HG03558 (cell line): ENCODE results near the gene NAT9.

Experiments
- ATAC-seq: cut with Tn5 transposase; IDR thresholded peaks from one replicate; pipeline ENCODE4 v1.9.1; 2021; ENCODE audit warnings: moderate number of reproducible peaks; ENCODE audit not compliant: unreplicated experiment; ENCODE audit errors: extremely low read depth

Gene NAT9, protein sequence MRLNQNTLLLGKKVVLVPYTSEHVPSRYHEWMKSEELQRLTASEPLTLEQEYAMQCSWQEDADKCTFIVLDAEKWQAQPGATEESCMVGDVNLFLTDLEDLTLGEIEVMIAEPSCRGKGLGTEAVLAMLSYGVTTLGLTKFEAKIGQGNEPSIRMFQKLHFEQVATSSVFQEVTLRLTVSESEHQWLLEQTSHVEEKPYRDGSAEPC

DNA sequence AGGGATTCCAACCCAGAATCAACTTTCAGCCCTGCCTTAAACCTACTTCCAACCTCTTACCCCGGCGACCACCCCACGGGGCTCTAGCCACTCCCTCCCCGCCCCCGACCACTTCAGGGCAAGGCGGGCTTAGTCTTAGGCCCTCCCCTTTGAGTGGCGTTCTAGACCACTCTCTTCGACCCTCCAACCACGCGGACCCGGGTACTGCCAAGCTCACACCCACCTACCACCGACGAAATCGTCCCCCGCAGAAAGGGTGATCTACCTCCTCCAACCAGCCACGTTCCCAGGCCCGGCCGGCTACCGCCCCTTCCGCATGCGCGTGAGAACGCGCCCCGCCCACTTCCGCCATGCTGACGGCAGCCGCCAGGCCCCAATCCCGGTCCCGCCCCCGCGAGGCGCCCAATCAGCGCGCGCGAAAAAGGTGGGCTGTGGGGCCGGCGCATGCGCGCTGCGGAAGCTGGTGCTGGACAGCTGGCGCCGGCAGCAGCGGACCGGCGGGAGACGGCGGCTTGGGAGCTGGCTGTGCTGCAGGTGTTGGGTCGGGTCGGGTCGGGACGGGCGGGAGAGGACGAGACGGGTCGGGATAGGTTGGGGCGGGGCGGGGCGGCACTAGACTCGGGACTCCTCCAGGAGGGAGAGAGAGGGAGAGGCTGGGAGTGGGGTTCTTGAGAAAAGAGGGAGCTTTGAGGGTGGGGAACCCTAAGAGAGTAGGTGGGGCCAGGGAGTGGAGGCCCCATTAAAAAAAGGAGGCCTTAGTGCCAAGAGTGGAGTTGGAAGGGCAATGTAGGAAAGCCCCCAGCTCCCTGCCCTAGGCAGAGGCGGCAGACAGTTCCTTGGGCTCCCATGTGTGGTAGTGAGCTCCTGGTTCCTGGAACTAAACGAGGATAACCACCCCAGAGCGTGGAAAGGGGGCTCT lies at the start of gene NAT9:
NAT9 (minus strand) TSS at position 302 of the 919 bp plus-strand sequence. CDS start 647 bp downstream, outside the sequence.
- peak; percentile 52 for ATAC-seq

GRCh38 chr17:74824961-74825627 lies 48.9 kb upstream of the NAT9 start:
- ATAC-seq: no peak

DNA sequence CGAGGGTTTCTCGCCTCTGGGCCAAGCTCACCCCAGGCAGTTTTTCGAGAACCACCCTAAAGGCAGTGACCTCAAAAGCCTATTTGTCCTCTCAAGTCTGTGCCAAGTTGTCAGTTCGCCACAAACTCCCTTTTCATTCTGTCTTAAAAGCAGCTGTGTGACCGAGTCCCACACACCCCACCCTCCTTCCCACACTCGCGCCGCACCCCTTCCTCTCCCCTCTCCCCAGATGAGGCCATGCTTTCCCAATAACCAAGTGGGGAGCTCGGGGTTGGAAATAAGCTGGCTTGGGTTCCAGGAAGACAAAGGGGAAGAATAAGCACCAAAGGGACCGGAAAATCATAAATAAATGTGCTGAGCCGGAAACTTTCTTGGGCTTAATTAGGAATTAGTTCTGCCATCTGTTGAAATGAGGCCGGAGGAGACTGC lies 46.8 kb upstream of the NAT9 start:
- ATAC-seq: no peak

GRCh38 chr17:74822335-74822938 lies 46.3 kb upstream of the NAT9 start:
- ATAC-seq: no peak

DNA sequence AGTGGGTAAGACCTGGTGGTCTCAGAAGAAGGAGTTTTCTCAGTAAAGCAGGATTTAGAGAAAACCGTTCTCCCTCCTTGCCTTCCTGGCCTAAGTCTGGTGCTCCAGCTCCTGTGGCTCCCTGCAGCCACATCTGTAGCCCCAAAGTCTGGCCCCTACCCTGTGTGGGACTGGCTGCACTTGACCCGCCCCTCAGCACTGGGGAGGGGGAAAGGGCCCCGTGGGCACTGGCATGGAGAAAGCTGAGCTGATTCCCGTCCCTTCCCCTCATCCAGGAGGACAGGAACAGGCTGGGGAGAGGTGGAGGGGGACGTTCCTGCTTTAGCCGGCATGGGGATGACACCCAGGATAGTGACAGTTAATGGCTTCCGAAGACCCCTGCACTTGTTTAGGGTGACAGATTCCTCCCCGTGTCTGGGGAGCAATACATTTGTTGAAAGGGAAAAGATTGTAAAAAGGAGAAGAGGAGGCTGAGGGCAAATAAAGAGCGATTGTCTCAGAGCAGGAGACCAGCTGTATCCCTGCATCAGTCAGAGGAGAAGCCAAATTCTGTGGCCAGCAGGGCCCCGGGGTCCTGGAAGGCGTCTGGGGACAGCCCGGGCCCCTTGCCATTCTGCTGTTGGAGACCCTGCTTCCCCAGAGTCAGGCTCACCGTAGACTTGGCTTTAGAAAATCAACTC lies 45.6 kb upstream of the NAT9 start:
- no peak for ATAC-seq

DNA sequence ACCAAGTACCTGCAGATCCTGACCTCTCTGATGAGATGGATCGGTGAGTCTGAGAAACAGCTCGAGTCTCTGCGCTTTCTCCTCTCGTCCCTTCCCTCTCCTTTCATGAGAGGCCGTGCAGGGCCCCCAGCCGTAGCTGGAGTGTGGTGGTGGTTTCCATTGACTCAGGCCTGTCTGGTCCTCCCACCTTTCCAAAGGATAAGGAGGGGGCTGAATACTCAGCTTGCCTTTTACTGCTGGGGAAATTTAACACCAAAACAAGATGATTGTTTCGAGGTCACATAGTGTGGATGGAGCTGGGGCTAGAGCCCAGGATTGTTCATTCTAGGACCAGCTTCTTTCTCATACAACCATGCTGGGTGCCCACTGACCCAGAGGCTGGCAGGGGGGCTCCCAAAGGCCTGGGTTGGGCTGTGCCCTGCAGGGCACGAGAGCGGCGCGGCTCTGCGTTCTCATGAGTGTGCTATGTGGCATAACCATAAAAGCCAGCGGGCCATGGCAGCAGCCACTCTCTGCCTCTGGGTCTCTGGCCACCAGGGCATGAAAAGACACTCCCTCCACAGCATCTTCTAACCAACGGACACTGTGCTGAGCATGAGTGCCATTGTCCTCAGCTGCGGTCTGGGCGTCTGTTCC lies 43.8 kb upstream of the NAT9 start:
- no peak for ATAC-seq

- no peak for ATAC-seq
Observed at GRCh38 chr17:74818291-74818938, 42.3 kb upstream of the NAT9 start.

DNA sequence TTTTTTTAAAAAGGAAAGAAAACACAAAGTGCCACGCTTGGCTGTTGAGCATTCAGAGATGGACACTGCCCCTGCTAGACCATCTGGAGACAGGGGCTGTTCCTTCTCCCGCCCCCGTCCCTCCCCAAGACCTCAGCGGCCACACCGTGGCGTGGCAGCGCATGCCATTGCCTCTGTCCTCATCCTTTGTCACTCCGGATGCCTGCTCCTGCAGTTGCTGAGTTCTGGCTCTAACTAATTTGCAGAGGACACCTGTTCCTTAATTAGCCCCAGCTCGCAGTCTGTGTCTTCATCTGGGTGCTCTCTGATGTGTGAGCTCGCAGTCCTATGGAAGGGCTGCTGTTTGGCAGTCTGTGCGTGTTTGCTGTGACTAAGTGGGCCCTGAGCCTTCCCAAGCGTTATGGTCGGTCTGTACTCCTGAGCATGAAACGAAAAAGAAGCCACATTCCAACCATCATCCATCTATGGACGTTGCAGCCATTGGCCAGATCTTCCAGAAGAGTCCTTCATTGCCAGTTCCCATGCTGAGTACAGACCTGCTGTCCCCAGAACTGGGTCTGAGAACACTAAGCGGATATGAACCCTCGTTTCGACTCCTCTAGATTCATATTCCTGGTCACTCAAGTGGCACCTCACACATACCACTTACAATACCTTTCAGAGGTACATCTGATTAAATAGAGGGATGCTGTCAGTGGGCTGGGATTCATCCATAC lies 40.9 kb upstream of the NAT9 start:
- ATAC-seq: no peak

GRCh38 chr17:74815550-74816370 lies 39.6 kb upstream of the NAT9 start:
- no peak for ATAC-seq

DNA sequence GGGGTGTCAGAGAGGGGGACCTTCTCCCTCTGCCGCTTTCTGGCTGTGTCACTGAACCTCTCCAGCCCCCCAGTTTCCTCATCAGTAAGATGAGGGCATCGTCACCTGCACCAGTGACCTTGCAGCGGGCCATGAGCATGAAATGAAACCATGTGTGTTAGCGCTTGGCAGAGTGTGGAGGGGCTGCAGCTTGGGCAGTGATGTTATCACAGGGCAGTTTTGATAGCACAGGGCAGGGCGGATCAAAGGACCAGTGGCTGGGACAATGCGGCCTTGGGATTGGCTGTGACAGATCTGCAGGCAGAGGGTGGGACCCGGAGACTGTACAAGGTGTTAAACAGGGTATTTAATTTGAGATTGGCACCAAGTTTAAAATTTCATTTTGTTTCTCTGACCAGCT lies 38.9 kb upstream of the NAT9 start:
- ATAC-seq: no peak

DNA sequence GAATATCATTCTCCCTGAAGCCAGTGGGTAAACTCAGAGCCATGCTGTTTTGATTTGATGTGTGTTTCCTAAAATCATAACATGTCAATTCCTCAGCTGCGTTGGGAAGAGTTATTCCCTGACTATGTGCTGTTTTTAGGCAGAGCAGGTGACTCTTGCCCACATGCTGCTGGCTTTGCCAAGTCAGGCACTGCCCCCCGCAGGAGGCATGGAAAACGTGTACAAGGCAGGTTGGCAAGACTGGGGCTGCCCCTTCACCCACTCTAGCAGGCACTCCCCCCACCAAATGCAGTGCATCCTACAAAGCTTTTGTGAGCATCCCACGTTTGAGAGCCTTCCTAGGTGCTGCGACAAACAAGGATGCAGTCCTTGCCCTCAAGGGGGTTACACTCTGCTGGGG lies 38.3 kb upstream of the NAT9 start:
- no peak for ATAC-seq

- ATAC-seq: no peak
Observed at GRCh38 chr17:74812109-74813009, 36.2 kb upstream of the NAT9 start.

DNA sequence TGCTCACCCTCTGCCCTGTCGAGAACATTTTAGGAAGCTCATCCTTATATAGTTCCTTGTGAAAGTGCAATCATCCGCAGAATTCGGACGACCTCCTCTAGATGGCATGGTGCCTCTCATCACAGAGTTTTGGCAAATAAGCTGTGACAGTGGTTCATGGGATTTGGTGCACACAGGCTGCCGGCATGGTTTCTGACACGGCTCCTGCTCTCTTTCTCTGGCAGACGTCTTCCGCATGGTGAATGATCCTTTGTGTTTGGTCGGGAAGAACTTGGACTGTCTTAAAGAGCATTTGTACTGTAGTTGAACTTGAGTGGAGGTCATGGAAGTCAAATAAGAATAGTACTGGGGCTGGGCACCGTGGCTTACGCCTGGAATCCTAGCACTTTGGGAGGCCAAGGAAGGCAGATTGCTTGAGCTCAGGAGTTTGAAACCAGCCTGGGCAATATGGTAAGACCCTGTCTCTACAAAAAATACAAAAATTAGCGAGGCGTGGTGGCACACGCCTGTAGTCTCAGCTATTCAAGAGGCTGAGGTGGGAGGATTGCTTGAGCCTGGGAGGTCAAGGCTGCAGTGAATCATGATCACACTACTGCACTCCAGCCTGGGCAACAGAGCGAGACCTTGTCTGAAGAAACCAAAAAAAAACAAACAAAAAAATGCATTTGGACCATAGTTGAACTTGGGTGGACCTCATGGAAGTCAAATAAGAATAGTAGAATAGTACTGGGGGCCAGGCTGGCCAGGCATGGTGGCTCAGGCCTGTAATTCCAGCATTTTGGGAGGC lies 34.7 kb upstream of the NAT9 start:
- no peak for ATAC-seq

GRCh38 chr17:74808714-74809430 lies 32.7 kb upstream of the NAT9 start:
- no peak for ATAC-seq

DNA sequence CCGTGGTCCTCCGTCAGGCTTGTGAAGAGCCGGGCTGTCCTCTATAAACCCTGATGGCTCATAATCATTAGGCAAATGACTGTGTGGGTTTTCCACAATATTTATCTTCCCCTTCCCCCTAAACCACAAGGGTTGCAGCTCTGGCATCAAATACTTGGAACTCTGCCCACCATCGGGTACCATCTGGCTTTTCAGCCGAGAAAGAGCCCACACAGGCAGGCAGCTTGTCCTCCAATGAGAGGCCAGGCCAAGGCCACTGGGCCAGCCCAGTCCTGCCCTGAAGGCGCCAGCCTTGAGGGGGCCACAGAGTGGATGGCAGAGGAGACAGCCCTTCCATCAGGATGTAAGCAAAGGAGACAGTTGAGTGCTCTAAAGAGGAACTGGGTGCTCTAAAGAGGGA lies 31.8 kb upstream of the NAT9 start:
- ATAC-seq: no peak
